Body of pancreas (tissue), 4 donors: ENCODE results near the gene GATA5.

ENCODE experiments used
- POLR2A ChIP-seq, 3 donors: fragments of 450-650 bp; IDR thresholded peaks; one replicate each; pipeline ENCODE4 v1.6.1; 2016; ENCODE audit warnings: antibody characterized with exemption in 3 of 3, mild to moderate bottlenecking in 2 of 3
- TF ChIP-seq, protein P1 (sequence below), 7 experiments: fragments of 450-650 bp in 4 of 7; fragments of 200-600 bp in 3 of 7; sonication (generic) in 3 of 7; IDR thresholded peaks; one replicate each; pipeline ENCODE4 v1.5.1; 2016 to 2019; ENCODE audit warnings: antibody characterized with exemption in 7 of 7

DNA sequence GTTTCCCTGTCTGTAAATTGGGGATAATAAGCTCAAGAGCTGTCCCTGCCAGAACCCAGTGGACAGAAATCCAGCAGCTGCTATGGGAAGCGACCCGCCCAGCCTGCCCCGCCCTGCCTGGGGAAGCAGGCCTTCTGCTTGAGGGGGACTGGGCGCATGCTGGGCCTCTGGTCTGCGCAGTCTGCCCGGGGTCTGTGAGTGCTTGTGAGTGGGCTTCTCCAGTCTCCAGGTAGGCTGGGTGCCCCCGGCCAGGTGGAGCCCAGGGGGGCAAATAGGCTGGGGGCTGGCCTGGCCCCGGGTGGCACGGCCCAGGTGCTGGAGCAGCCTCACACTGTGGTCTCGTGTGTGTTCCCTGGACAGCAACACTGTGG is 47.8 kb downstream of the GATA5 start:
- TF ChIP-seq, protein P1, sequence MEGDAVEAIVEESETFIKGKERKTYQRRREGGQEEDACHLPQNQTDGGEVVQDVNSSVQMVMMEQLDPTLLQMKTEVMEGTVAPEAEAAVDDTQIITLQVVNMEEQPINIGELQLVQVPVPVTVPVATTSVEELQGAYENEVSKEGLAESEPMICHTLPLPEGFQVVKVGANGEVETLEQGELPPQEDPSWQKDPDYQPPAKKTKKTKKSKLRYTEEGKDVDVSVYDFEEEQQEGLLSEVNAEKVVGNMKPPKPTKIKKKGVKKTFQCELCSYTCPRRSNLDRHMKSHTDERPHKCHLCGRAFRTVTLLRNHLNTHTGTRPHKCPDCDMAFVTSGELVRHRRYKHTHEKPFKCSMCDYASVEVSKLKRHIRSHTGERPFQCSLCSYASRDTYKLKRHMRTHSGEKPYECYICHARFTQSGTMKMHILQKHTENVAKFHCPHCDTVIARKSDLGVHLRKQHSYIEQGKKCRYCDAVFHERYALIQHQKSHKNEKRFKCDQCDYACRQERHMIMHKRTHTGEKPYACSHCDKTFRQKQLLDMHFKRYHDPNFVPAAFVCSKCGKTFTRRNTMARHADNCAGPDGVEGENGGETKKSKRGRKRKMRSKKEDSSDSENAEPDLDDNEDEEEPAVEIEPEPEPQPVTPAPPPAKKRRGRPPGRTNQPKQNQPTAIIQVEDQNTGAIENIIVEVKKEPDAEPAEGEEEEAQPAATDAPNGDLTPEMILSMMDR (IDR thresholded peaks at IDR 0.05), result no peak
- no peak for TF ChIP-seq POLR2A (IDR thresholded peaks at IDR 0.05)
